ENCODE measurements around the gene MSRB3. TPM values are rescaled to one million over a fixed set of nuclear protein-coding genes. Genes with fewer than 3 reads are reported as not detected.

Gene MSRB3
- total RNA-seq, 1 donor from 2014 or later: 1.6 TPM

GRCh38 chr12:65432114-65432513 is 153.6 kb downstream of the MSRB3 start:
- FAIRE-seq (no peak), DNase-seq (ENCODE audit: low read depth) (no peak)
- no peaks in the 10 kb centered on the region for H3K36me3 ChIP-seq (ENCODE audit: control insufficient read depth, insufficient read depth, low read length)
- no peak for TF ChIP-seq CTCF (IDR thresholded peaks at IDR 0.05; ENCODE audit: insufficient read depth, low read length, severe bottlenecking)
- H3K4me3 ChIP-seq (ENCODE audit: low read depth, low read length): no peak overlapping the region
- no peaks in the 10 kb centered on the region for H3K27me3 ChIP-seq (ENCODE audit: control insufficient read depth, insufficient read depth, low read length)

GRCh38 chr12:65432651-65433050 is 154.2 kb downstream of the MSRB3 start:
- DNase-seq (ENCODE audit: low read depth) (no peak), FAIRE-seq (no peak)
- Histone ChIP-seq H3K4me3 (ENCODE audit: low read depth, low read length) (no peak overlapping the region), H3K36me3 (ENCODE audit: control insufficient read depth, insufficient read depth, low read length) (no peaks in the 10 kb centered on the region), H3K27me3 (ENCODE audit: control insufficient read depth, insufficient read depth, low read length) (no peaks in the 10 kb centered on the region)
- TF ChIP-seq CTCF (IDR thresholded peaks at IDR 0.05; ENCODE audit: insufficient read depth, low read length, severe bottlenecking): no peak

- no peak overlapping the region for H3K4me3 ChIP-seq (ENCODE audit: low read depth, low read length)
- H3K36me3 ChIP-seq (ENCODE audit: control insufficient read depth, insufficient read depth, low read length): no peaks in the 10 kb centered on the region
- no peak for TF ChIP-seq CTCF (IDR thresholded peaks at IDR 0.05; ENCODE audit: insufficient read depth, low read length, severe bottlenecking)
- DNase-seq (ENCODE audit: low read depth) (no peak), FAIRE-seq (no peak)
- no peaks in the 10 kb centered on the region for H3K27me3 ChIP-seq (ENCODE audit: control insufficient read depth, insufficient read depth, low read length)
Measured at GRCh38 chr12:65434737-65435136, 156.3 kb downstream of the MSRB3 start.

GRCh38 chr12:65443038-65443437 is 164.6 kb downstream of the MSRB3 start:
- TF ChIP-seq CTCF (IDR thresholded peaks at IDR 0.05; ENCODE audit: insufficient read depth, low read length, severe bottlenecking): no peak
- no peaks in the 10 kb centered on the region for H3K27me3 ChIP-seq (ENCODE audit: control insufficient read depth, insufficient read depth, low read length)
- FAIRE-seq (no peak), DNase-seq (ENCODE audit: low read depth) (no peak)
- H3K4me3 ChIP-seq (ENCODE audit: low read depth, low read length): no peak overlapping the region
- no peaks in the 10 kb centered on the region for H3K36me3 ChIP-seq (ENCODE audit: control insufficient read depth, insufficient read depth, low read length)

GRCh38 chr12:65444996-65445395 is 166.5 kb downstream of the MSRB3 start:
- H3K4me3 ChIP-seq (ENCODE audit: low read depth, low read length): no peak overlapping the region
- DNase-seq (ENCODE audit: low read depth) (no peak), FAIRE-seq (no peak)
- no peaks in the 10 kb centered on the region for H3K27me3 ChIP-seq (ENCODE audit: control insufficient read depth, insufficient read depth, low read length)
- TF ChIP-seq CTCF (IDR thresholded peaks at IDR 0.05; ENCODE audit: insufficient read depth, low read length, severe bottlenecking): no peak
- H3K36me3 ChIP-seq (ENCODE audit: control insufficient read depth, insufficient read depth, low read length): no peaks in the 10 kb centered on the region

- Histone ChIP-seq H3K4me3 (ENCODE audit: low read depth, low read length) (no peak overlapping the region), H3K36me3 (ENCODE audit: control insufficient read depth, insufficient read depth, low read length) (no peaks in the 10 kb centered on the region), H3K27me3 (ENCODE audit: control insufficient read depth, insufficient read depth, low read length) (no peaks in the 10 kb centered on the region)
- DNase-seq (ENCODE audit: low read depth): no peak
- TF ChIP-seq CTCF (IDR thresholded peaks at IDR 0.05; ENCODE audit: insufficient read depth, low read length, severe bottlenecking): no peak
- FAIRE-seq: no peak
Measured at GRCh38 chr12:65446901-65447300, 168.4 kb downstream of the MSRB3 start.
